Measurements from ENCODE around the gene DLST.

The DLST gene

GRCh38 chr14:74897642-74898041 lies 15.9 kb downstream of the DLST start:
- peaks cover 96% of the 10 kb centered on the region for H3K36me3 ChIP-seq (ENCODE audit: insufficient read depth, low read length)
- H3F3A ChIP-seq (ENCODE audit: low read depth), result no peaks in the 10 kb centered on the region
- H3K4me3 ChIP-seq (ENCODE audit: low read length, poor library complexity, severe bottlenecking), result no peak overlapping the region
- no peak for TF ChIP-seq CTCF (conservative IDR thresholded peaks at IDR 0.05; ENCODE audit: low read length)
- no peak for TF ChIP-seq EZH2phosphoT487 (IDR thresholded peaks at IDR 0.05; ENCODE audit: borderline replicate concordance)
- H3K9me2 ChIP-seq (replicated peaks; ENCODE audit: low read depth, low read length), result no peaks in the 10 kb centered on the region
- H3K4me2 ChIP-seq (ENCODE audit: low read depth, low read length, poor library complexity, severe bottlenecking), result no peak overlapping the region
- no peaks in the 10 kb centered on the region for H4K20me1 ChIP-seq (ENCODE audit: insufficient read depth, low read length, poor library complexity, severe bottlenecking)
- no peak overlapping the region for H3K9ac ChIP-seq (ENCODE audit: low read depth, low read length, poor library complexity, severe bottlenecking)
- H3K79me2 ChIP-seq (ENCODE audit: insufficient read depth, low read length), result no peaks in the 10 kb centered on the region
- no peaks in the 10 kb centered on the region for H3K27me3 ChIP-seq (ENCODE audit: insufficient read depth, low read length, poor library complexity, severe bottlenecking)
- H3K4me1 ChIP-seq (ENCODE audit: insufficient read depth, low read length, poor library complexity, severe bottlenecking), result no peaks in the 10 kb centered on the region
- H2AFZ ChIP-seq (ENCODE audit: low read length), result no peak overlapping the region
- H3K9me3 ChIP-seq (ENCODE audit: insufficient read depth, low read depth, low read length), result no peaks in the 10 kb centered on the region

- no peak overlapping the region for H2AFZ ChIP-seq (ENCODE audit: low read length)
- H3K9ac ChIP-seq (ENCODE audit: low read depth, low read length, poor library complexity, severe bottlenecking), result no peak overlapping the region
- no peak overlapping the region for H3K4me3 ChIP-seq (ENCODE audit: low read length, poor library complexity, severe bottlenecking)
- no peaks in the 10 kb centered on the region for H3K4me1 ChIP-seq (ENCODE audit: insufficient read depth, low read length, poor library complexity, severe bottlenecking)
- no peaks in the 10 kb centered on the region for H3F3A ChIP-seq (ENCODE audit: low read depth)
- H3K36me3 ChIP-seq (ENCODE audit: insufficient read depth, low read length), result peaks cover 96% of the 10 kb centered on the region
- no peaks in the 10 kb centered on the region for H3K9me3 ChIP-seq (ENCODE audit: insufficient read depth, low read depth, low read length)
- H3K4me2 ChIP-seq (ENCODE audit: low read depth, low read length, poor library complexity, severe bottlenecking), result no peak overlapping the region
- H3K79me2 ChIP-seq (ENCODE audit: insufficient read depth, low read length), result no peaks in the 10 kb centered on the region
- TF ChIP-seq EZH2phosphoT487 (IDR thresholded peaks at IDR 0.05; ENCODE audit: borderline replicate concordance) (no peak), CTCF (conservative IDR thresholded peaks at IDR 0.05; ENCODE audit: low read length) (no peak)
- no peaks in the 10 kb centered on the region for H4K20me1 ChIP-seq (ENCODE audit: insufficient read depth, low read length, poor library complexity, severe bottlenecking)
- H3K9me2 ChIP-seq (replicated peaks; ENCODE audit: low read depth, low read length), result no peaks in the 10 kb centered on the region
- no peaks in the 10 kb centered on the region for H3K27me3 ChIP-seq (ENCODE audit: insufficient read depth, low read length, poor library complexity, severe bottlenecking)
Observed at GRCh38 chr14:74898083-74898482, 16.4 kb downstream of the DLST start.

GRCh38 chr14:74898694-74899093 lies 17.0 kb downstream of the DLST start:
- no peaks in the 10 kb centered on the region for H3K9me2 ChIP-seq (replicated peaks; ENCODE audit: low read depth, low read length)

GRCh38 chr14:74902941-74903705 lies 21.4 kb downstream of the DLST start:
- Histone ChIP-seq H3K27me3 (ENCODE audit: insufficient read depth, low read length, poor library complexity, severe bottlenecking) (no peaks in the 10 kb centered on the region), H3F3A (ENCODE audit: low read depth) (no peaks in the 10 kb centered on the region), H3K4me2 (ENCODE audit: low read depth, low read length, poor library complexity, severe bottlenecking) (no peak overlapping the region), H2AFZ (ENCODE audit: low read length) (no peak overlapping the region), H3K4me3 (ENCODE audit: low read length, poor library complexity, severe bottlenecking) (no peak overlapping the region), H3K9me3 (ENCODE audit: insufficient read depth, low read depth, low read length) (no peaks in the 10 kb centered on the region), H3K79me2 (ENCODE audit: insufficient read depth, low read length) (no peaks in the 10 kb centered on the region), H3K36me3 (ENCODE audit: insufficient read depth, low read length) (peaks cover 73% of the 10 kb centered on the region), H3K9ac (ENCODE audit: low read depth, low read length, poor library complexity, severe bottlenecking) (no peak overlapping the region), H3K9me2 (replicated peaks; ENCODE audit: low read depth, low read length) (no peaks in the 10 kb centered on the region), H3K4me1 (ENCODE audit: insufficient read depth, low read length, poor library complexity, severe bottlenecking) (no peaks in the 10 kb centered on the region), H4K20me1 (ENCODE audit: insufficient read depth, low read length, poor library complexity, severe bottlenecking) (no peaks in the 10 kb centered on the region)
- TF ChIP-seq CTCF (conservative IDR thresholded peaks at IDR 0.05; ENCODE audit: low read length) (no peak), EZH2phosphoT487 (IDR thresholded peaks at IDR 0.05; ENCODE audit: borderline replicate concordance) (no peak)

More at GRCh38 chr14:74898694-74899093, 17.0 kb downstream of the DLST start:
- Histone ChIP-seq H3K9ac (ENCODE audit: low read depth, low read length, poor library complexity, severe bottlenecking) (no peak overlapping the region), H2AFZ (ENCODE audit: low read length) (no peak overlapping the region), H3K79me2 (ENCODE audit: insufficient read depth, low read length) (no peaks in the 10 kb centered on the region), H3K9me3 (ENCODE audit: insufficient read depth, low read depth, low read length) (no peaks in the 10 kb centered on the region), H4K20me1 (ENCODE audit: insufficient read depth, low read length, poor library complexity, severe bottlenecking) (no peaks in the 10 kb centered on the region), H3K4me2 (ENCODE audit: low read depth, low read length, poor library complexity, severe bottlenecking) (no peak overlapping the region), H3K4me1 (ENCODE audit: insufficient read depth, low read length, poor library complexity, severe bottlenecking) (no peaks in the 10 kb centered on the region), H3K36me3 (ENCODE audit: insufficient read depth, low read length) (peaks cover 94% of the 10 kb centered on the region), H3F3A (ENCODE audit: low read depth) (no peaks in the 10 kb centered on the region), H3K27me3 (ENCODE audit: insufficient read depth, low read length, poor library complexity, severe bottlenecking) (no peaks in the 10 kb centered on the region), H3K4me3 (ENCODE audit: low read length, poor library complexity, severe bottlenecking) (no peak overlapping the region)
- TF ChIP-seq EZH2phosphoT487 (IDR thresholded peaks at IDR 0.05; ENCODE audit: borderline replicate concordance), result no peak

Measured in Loucy (cell line).